Pons (tissue), 1 donor: Measurements from ENCODE around the gene LRIG2.
"Not testable (repeated sequence)": the region's sequence is repeated elsewhere in the genome, so short reads cannot be mapped to it uniquely, and the experiment has no call there.

Experiments
- DNase-seq: peaks from one replicate; pipeline ENCODE4 v3.0.0-alpha.2; 2016; ENCODE audit warnings: low spot score

LRIG2 gene, protein sequence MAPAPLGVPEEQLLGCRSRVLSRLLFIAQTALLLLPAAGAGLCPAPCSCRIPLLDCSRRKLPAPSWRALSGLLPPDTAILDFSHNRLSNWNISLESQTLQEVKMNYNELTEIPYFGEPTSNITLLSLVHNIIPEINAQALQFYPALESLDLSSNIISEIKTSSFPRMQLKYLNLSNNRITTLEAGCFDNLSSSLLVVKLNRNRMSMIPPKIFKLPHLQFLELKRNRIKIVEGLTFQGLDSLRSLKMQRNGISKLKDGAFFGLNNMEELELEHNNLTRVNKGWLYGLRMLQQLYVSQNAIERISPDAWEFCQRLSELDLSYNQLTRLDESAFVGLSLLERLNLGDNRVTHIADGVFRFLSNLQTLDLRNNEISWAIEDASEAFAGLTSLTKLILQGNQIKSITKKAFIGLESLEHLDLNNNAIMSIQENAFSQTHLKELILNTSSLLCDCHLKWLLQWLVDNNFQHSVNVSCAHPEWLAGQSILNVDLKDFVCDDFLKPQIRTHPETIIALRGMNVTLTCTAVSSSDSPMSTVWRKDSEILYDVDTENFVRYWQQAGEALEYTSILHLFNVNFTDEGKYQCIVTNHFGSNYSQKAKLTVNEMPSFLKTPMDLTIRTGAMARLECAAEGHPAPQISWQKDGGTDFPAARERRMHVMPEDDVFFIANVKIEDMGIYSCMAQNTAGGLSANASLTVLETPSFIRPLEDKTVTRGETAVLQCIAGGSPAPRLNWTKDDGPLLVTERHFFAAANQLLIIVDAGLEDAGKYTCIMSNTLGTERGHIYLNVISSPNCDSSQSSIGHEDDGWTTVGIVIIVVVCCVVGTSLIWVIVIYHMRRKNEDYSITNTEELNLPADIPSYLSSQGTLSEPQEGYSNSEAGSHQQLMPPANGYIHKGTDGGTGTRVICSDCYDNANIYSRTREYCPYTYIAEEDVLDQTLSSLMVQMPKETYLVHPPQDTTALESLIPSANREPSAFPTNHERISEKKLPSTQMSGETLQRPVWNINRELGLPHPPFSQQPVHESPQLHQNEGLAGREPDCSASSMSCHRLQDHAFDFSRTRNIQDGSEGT

DNA sequence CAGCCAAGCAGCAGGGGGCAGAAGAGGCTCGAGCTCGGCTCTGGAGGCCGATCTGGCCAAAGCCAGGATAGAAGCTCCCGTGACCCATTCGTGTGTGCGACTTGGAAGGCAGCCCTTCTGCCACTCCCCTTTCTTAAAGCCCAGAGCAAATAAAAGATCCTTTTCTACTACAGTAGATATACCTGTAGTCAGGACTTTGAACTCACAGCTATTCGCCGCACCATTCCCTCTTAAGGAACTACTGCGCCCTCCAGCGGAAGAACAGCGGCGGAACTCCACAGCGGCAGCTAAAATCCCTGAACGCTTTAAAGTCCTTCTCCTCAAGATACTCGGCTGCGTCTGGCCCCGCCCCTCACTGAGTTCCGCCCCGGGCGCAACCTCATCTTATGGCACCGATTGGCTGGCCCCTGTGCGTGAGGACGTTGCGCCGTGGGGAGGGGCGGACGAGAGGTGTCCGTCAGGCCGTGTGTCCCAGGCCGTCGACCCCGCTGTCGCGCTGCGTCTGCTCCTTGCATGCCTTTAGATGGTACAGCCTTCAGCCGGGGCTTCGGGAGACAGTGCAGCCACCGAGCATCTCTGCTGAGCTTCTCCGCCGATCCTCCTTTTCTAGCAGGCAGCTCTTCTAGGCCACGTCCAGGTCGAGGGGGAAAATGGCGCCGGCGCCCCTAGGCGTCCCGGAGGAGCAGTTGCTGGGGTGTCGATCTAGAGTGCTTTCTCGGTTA is at the start of gene LRIG2:
LRIG2 (plus strand) TSS at position 442 of the 722 bp plus-strand sequence; CDS start at position 651, 209 bp downstream.
- DNase-seq, result peak; percentile 98

- not testable (repeated sequence) for DNase-seq
Observed at GRCh38 chr1:113023316-113023715, 49.7 kb upstream of the LRIG2 start.

- no peak for DNase-seq
Observed at GRCh38 chr1:113027007-113027406, 46.0 kb upstream of the LRIG2 start.

DNA sequence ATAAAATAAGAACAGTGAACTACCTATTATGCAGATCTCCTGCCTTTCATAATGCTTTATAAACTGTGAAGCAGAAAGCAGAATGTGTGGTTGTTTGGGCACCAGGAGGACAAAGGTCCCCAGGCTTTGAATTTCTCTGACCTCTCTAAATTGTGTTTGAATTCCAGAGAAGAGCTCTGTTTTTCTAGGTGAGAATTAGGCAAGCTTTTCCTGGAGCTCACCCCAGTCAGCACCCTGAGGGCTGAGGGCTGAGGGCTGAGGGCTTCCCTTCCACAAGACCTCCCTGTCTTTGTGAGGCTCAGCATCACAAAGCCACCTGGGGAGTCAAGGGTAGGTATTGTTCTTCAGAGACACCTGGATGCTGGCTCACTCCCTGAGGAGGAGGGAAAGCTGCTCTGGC is 45.5 kb upstream of the LRIG2 start:
- no peak for DNase-seq

- DNase-seq, result no peak
Observed at GRCh38 chr1:113029822-113030221, 43.2 kb upstream of the LRIG2 start.

GRCh38 chr1:113031171-113031933 is 41.6 kb upstream of the LRIG2 start:
- DNase-seq, result no peak

DNA sequence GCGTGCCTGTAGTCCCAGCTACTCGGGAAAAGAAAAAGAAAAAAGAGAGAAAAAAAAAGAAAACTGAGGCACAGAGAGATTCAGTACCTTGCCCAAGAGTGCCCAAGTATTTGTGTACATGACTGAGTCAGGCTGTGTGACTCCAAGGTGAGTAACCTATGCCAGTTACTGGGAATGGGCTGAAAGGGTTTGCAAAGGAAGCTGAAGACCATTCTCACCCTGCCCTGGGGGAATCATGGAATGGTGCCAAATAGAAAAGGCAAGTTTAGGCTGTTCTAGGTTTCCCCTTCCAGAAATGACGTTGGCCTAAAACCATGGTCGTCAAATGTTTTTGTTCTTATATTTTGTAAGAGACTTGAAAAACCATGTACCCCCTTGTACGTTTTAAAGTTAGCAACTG is 37.9 kb upstream of the LRIG2 start:
- DNase-seq, result no peak

GRCh38 chr1:113036639-113037321 is 36.2 kb upstream of the LRIG2 start:
- DNase-seq, result no peak

DNA sequence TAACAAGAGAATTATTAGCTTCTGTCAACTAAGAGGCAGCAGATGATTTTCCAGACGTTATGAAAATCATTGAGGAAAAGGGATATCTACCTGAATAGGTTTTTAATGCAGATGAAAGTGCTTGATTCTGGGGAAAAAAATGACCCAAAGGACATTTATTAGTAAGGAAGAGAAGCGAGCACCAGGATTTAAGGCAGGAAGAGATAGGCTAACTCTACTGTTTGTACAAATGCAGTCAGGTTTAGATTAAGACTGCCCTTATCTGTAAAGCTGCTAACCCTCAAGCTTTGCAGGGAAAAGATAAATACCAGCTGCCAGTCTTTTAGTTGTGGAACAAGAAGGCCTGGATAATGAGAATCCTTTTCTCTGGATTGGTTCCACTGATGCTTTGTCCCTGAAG is 33.0 kb upstream of the LRIG2 start:
- no peak for DNase-seq

DNA sequence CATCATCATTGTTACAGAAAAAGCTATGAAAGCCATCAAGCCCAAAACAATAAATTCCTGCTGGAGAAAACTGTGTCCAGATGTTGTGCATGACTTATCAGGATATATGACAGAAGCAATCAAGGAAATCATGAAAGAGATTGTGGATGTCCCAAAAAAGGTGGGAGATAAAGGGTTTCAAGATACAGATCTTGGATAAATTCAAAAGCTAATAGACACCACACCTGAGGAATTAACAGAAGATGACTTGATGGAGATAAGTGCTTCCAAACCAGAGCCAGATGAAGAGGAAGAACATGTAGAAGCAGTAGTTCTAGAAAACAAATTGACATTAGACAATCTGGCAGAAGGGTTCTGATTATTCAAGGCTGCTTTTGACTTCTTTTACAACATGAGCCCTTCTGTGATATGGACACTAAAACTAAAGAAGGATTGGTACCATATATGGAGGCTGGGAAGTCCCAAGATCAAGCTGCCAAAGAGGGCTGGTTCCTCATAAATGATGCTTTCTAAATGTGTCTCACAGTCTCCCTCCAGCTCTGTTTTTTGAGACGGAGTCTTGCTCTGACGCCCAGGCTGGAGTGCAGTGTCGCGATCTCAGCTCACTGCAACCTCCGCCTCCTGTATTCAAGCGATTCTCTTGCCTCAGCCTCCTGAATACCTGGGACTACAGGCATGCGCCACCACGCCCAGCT is 32.1 kb upstream of the LRIG2 start:
- DNase-seq, result no peak

DNA sequence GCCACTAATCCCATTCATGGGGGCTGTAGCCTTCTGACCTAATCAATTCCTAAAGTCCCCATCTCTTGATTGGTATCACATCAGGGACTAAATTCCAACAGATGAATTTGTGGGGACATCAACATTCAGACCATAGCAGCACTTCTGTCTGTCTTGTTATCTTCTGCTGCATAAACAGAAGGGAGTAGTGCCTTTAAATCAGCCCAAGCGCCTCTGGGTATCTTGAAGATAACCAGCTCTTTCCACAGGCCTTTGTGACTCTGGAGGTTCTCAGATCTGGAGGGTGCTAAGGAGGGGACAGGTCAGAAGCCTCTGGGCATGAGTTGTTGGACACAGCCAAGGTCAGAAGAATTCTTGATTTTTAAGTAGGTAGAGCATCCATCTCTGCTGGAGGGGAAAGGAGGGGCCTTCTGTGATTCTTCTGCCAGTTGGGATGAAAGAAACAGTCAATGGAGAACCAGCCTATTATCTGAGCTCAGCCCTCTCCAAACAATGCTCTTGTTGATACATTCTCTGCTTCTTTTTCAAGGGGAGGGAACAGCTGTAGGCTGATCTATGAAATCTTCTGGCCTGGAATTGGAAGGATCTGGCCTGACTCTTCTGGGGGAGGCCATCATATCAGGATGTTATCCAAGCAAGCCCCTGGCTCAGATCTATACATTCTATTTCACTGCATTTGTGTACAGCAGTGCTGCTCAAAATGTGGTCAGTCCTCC is 31.3 kb upstream of the LRIG2 start:
- DNase-seq, result peak; percentile 97

DNA sequence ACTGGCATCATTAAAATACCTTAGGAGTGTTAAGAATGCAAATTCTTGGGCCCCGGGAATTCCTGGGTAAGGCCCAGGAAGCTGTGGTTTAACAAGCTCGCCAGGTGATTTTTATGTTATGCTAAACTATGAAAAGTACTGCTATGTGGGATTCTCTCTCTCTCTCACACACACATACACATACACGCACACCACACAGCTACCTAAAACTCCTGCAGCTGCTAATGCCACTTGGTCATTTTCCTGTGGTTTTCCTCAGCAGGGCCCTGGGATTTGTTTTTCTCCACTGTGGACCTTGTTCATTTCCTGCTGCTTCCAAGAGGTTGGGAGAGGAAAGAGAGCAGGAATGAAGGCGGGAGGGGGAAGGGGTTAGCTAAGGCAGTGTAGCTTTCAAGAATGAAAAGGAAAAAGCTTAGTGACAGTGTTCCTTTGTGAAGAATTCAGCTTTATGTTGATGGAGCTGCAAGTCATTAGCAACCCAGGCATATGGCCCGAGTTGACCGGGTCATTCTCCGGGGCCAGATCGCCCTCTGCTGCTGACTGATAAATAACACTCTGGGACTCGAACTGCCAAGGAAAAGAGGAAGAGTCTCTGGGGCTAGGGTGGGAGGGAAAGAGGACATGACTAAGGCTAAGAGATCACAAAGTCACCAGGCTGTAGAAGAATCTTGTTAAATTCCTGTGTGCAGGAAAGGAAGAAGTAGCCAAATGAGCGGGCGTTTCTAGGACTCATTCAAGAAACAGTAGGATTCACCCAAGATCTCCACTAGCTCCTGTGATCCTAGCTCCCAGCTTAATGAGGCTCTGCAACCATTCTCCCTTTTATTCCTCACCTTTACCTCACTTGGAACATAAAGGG is 30.5 kb upstream of the LRIG2 start:
- DNase-seq, result peak; percentile 96

DNA sequence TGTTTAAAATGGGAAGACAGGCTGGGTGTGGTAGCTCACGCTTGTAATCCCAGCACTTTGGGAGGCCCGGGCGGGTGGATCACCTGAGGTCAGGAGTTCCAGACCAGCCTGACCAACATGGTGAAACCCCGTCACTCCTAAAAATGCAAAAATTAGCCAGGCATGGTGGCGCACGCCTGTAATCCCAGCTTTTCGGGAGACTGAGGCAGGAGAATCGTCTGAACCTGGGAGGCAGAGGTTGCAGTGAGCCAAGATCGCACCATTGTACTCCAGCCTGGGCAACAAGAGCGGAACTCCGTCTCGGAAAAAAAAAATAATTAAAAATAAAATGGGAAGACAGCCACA is 29.9 kb upstream of the LRIG2 start:
- not testable (repeated sequence) for DNase-seq

DNA sequence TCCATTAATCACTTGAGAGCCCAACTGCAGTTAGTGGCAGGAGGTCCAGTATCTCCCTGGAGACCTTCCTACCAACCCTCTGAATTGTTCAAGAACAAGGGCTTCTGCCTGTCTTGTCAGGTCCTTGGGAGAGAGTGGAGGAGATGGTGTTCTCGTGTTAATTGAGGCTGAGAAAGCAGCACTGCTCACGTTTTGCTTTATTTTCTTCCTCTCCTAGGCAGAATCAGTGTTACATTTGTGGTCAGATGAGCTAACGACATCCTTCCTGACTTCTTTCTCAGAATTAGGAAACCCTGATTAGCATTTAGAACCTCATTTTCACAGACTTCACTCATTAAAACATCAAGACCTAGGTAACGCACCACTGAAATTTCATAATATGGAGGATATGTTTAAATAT is 26.4 kb upstream of the LRIG2 start:
- no peak for DNase-seq

- no peak for DNase-seq
Observed at GRCh38 chr1:113048064-113048463, 24.9 kb upstream of the LRIG2 start.

GRCh38 chr1:113053344-113054126 is 19.5 kb upstream of the LRIG2 start:
- DNase-seq, result no peak

DNA sequence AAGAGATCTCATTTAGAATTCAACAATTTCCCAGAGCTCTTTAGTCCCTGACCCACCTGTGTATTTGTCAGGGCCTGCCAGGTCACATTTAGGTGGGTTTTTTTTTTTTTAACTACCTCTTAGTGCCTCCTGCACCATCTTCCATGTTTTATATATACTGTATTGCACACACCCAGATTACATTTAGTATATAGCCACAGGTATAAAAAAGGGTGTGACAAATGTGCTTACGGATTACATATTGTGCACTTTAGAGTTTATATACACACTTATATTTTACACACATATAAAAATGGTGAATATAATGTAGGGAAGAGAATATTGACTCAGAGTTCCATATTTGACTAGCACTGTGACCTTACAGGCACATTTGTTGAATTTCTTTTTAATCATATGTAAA is 17.4 kb upstream of the LRIG2 start:
- DNase-seq, result no peak

- no peak for DNase-seq
Observed at GRCh38 chr1:113057006-113057405, 16.0 kb upstream of the LRIG2 start.
